Left lung (tissue), 10 donors: Measurements from ENCODE around the gene PLEKHA7. TPM values are rescaled to one million over a fixed set of nuclear protein-coding genes. Genes with fewer than 3 reads are reported as not detected.
A peak's percentile ranks its signal among the peaks of the same experiment; 100 is the strongest.

Source experiments
- ATAC-seq: fragments of 200-7000 bp; cut with Tn5 transposase; one replicate; pipeline ENCODE4 v1.9.1; 2020; ENCODE audit warnings: moderate library complexity
- DNase-seq, 4 donors: peaks; one replicate each; pipeline ENCODE4 v3.0.0-alpha.2; 2013 to 2020
- H3K27ac ChIP-seq, 2 donors: fragments of 200-600 bp; sonication (generic) in 1 of 2; one replicate each; pipeline versions ENCODE4 v1.5.0 to v1.8.0; 2020 to 2021
- H3K27me3 ChIP-seq, 2 donors: fragments of 200-600 bp; sonication (generic) in 1 of 2; one replicate each; pipeline versions ENCODE4 v1.5.0 to v1.8.0; 2020 to 2021
- H3K36me3 ChIP-seq, 2 donors: fragments of 200-600 bp; sonication (generic) in 1 of 2; one replicate each; pipeline versions ENCODE4 v1.5.0 to v1.8.0; 2020 to 2021
- H3K4me1 ChIP-seq, 2 donors: fragments of 200-600 bp; one replicate each; pipeline ENCODE4 v1.8.0; 2021
- H3K4me3 ChIP-seq, 2 donors: fragments of 200-600 bp; sonication (generic) in 1 of 2; one replicate each; pipeline versions ENCODE4 v1.5.0 to v1.8.0; 2020 to 2021; ENCODE audit warnings: mild to moderate bottlenecking in 1 of 2
- H3K9me3 ChIP-seq, 2 donors: fragments of 200-600 bp; sonication (generic) in 1 of 2; one replicate each; pipeline versions ENCODE4 v1.5.0 to v1.8.0; 2020 to 2021
- intact Hi-C, 2 donors: fragments of 100-400 bp; cut with DNase I; formaldehyde crosslinking; loops; one replicate each; pipeline versions ENCODE4 v1.11.2 to v1.14.2; 2022
- polyA plus RNA-seq, 6 donors: library from polyadenylated mRNA; unstranded; fragments of 120-200 nt; gene quantifications; one replicate each; pipeline ENCODE4 v1.2.1, GENCODE V29; 2013; ENCODE audit not compliant: insufficient read length in 6 of 6
- total RNA-seq, 2 donors: library from RNA; stranded (reverse); fragmentation: NEBNext Ultra II Directional; extraction: Animal tissue kit (Norgen Biotek cat#: 25700); gene quantifications; one replicate each; pipeline ENCODE4 v1.2.1, GENCODE V29; 2021
- TF ChIP-seq, protein P1 (sequence below), 2 donors: fragments of 200-600 bp; sonication (generic) in 1 of 2; IDR thresholded peaks; one replicate each; pipeline versions ENCODE4 v1.5.0 to v1.8.0; 2021; ENCODE audit warnings: antibody characterized with exemption in 2 of 2
- donor health status: DM: no; HTN: yes; CAD: no.
- donor health status: DM: no; HTN: no; CAD: no.

Gene PLEKHA7
- total and polyA plus RNA-seq, 8 donors, result 24.4 to 33.7 (median 29.6) TPM

DNA sequence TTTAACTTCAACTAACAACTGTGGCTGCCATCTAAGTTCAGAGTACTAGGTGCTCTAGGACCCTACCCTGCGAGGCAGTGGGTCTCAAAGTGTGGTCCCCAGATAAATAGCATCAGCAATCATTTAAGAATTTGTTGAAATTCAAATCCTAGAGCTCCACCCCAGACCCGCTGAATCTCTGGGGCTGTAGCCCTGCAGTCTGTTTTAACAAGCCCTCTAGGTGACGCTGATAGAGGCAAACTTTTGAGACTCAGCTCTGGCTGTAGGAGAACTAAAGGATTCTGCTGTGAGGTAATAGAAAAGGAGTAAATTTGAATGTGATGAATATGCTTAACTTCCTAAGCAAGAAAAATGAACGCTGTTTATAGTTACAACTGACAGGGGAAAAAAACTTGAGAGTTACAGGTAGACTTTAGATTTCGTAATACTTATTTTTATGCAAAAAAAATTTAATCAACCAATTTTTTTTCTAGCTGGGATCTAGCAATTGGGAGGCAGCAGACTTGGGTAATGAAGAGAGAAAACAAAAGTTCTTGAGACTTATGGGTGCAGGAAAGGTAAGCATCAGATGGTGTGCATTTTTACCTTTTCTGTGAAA, 270.0 kb downstream of the PLEKHA7 start:
- DNase-seq (no peak), ATAC-seq (no peak)
- Histone ChIP-seq H3K27ac (no peak overlapping the region), H3K9me3 (no peaks in the 10 kb centered on the region), H3K4me3 (no peak overlapping the region), H3K36me3 (peaks cover 0 to 49% of the 10 kb centered on the region in 2 donors), H3K4me1 (peaks cover 4 to 52% of the 10 kb centered on the region in 2 donors), H3K27me3 (no peaks in the 10 kb centered on the region)
- TF ChIP-seq, protein P1, sequence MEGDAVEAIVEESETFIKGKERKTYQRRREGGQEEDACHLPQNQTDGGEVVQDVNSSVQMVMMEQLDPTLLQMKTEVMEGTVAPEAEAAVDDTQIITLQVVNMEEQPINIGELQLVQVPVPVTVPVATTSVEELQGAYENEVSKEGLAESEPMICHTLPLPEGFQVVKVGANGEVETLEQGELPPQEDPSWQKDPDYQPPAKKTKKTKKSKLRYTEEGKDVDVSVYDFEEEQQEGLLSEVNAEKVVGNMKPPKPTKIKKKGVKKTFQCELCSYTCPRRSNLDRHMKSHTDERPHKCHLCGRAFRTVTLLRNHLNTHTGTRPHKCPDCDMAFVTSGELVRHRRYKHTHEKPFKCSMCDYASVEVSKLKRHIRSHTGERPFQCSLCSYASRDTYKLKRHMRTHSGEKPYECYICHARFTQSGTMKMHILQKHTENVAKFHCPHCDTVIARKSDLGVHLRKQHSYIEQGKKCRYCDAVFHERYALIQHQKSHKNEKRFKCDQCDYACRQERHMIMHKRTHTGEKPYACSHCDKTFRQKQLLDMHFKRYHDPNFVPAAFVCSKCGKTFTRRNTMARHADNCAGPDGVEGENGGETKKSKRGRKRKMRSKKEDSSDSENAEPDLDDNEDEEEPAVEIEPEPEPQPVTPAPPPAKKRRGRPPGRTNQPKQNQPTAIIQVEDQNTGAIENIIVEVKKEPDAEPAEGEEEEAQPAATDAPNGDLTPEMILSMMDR (IDR thresholded peaks at IDR 0.05), result no peak
- intact Hi-C loops, result no loop called here

- DNase-seq, result no peak
- no peaks in the 10 kb centered on the region for H3K9me3 ChIP-seq
Measured at GRCh38 chr11:16743478-16743877, 270.7 kb downstream of the PLEKHA7 start.

GRCh38 chr11:16741473-16741872, 272.7 kb downstream of the PLEKHA7 start:
- TF ChIP-seq, protein P1 (IDR thresholded peaks at IDR 0.05), result no peak
- no peak overlapping the region for H3K27ac ChIP-seq
- H3K36me3 ChIP-seq, result peaks cover 0 to 22% of the 10 kb centered on the region in 2 donors
- H3K4me1 ChIP-seq, result peaks cover 4 to 53% of the 10 kb centered on the region in 2 donors
- no peak for DNase-seq
- no peak overlapping the region for H3K4me3 ChIP-seq
- ATAC-seq, result no peak
- no peaks in the 10 kb centered on the region for H3K27me3 ChIP-seq
- intact Hi-C loops, result no loop called here
- no peaks in the 10 kb centered on the region for H3K9me3 ChIP-seq

More at GRCh38 chr11:16743478-16743877, 270.7 kb downstream of the PLEKHA7 start:
- Histone ChIP-seq H3K27me3 (no peaks in the 10 kb centered on the region), H3K36me3 (peaks cover 0 to 42% of the 10 kb centered on the region in 2 donors), H3K4me1 (peaks cover 4 to 53% of the 10 kb centered on the region in 2 donors), H3K27ac (no peak overlapping the region), H3K4me3 (no peak overlapping the region)
- TF ChIP-seq, protein P1 (IDR thresholded peaks at IDR 0.05), result no peak
- intact Hi-C loops, result no loop called here
- no peak for ATAC-seq

GRCh38 chr11:16738947-16739815, 275.0 kb downstream of the PLEKHA7 start:
- DNase-seq (peak in 2 of 4 donors; percentile 32 to 59), ATAC-seq (peak; percentile 1)
- TF ChIP-seq, protein P1 (IDR thresholded peaks at IDR 0.05), result no peak
- peaks cover 4 to 45% of the 10 kb centered on the region in 2 donors for H3K4me1 ChIP-seq
- H3K36me3 ChIP-seq, result peaks cover 0 to 3% of the 10 kb centered on the region in 2 donors
- H3K27me3 ChIP-seq, result no peaks in the 10 kb centered on the region
- H3K4me3 ChIP-seq, result peak overlapping the region; percentile 71 to 74
- peak overlapping the region; percentile 90 to 95 for H3K27ac ChIP-seq
- intact Hi-C loops, result no loop called here
- no peaks in the 10 kb centered on the region for H3K9me3 ChIP-seq
